Activated CD8-positive, alpha-beta T cell treated with anti-CD3 and anti-CD28 coated beads for 36 hours (primary cell): Measurements from ENCODE around the gene TREX2. TPM values are rescaled to one million over a fixed set of nuclear protein-coding genes. Genes with fewer than 3 reads are reported as not detected.

Experiments
- ATAC-seq: fragments of 200-7000 bp; cut with Tn5 transposase; one replicate; pipeline ENCODE4 v1.10.0; 2021; ENCODE audit warnings: mild to moderate bottlenecking, moderate library complexity
- CTCF ChIA-PET: fragments of 350-600 bp; sonication (Branson Sonifier 250); formaldehyde crosslinking; loops from one replicate; lab custom pipeline; 2021; ENCODE audit warnings: antibody characterized with exemption; lab: Charles Lee
- POLR2A ChIA-PET: fragments of 350-600 bp; sonication (Branson Sonifier 250); formaldehyde crosslinking; loops from one replicate; lab custom pipeline; 2021; ENCODE audit warnings: antibody characterized with exemption; lab: Charles Lee
- DNase-seq: peaks from one replicate; pipeline ENCODE4 v3.0.0-alpha.2; 2020
- H3K27ac Mint-ChIP-seq: one replicate; pipeline ENCODE4 v1.8.0; 2021; ENCODE audit warnings: mild to moderate bottlenecking, mixed read lengths
- H3K27me3 Mint-ChIP-seq: one replicate; pipeline ENCODE4 v1.8.0; 2021; ENCODE audit warnings: mixed read lengths
- H3K36me3 Mint-ChIP-seq: one replicate; pipeline ENCODE4 v1.8.0; 2021; ENCODE audit warnings: low read depth, mixed read lengths
- H3K4me1 Mint-ChIP-seq: one replicate; pipeline ENCODE4 v1.8.0; 2021; ENCODE audit warnings: low read depth, mixed read lengths
- H3K4me3 Mint-ChIP-seq: one replicate; pipeline ENCODE4 v1.8.0; 2021; ENCODE audit warnings: mild to moderate bottlenecking, moderate library complexity, mixed read lengths
- H3K9me3 Mint-ChIP-seq: one replicate; pipeline ENCODE4 v1.8.0; 2021; ENCODE audit warnings: mixed read lengths
- intact Hi-C: fragments of 100-400 bp; cut with micrococcal nuclease; formaldehyde crosslinking; loops from one replicate; pipeline ENCODE4 v1.10.0; 2022
- total RNA-seq, 2 experiments: library from RNA; stranded (reverse); gene quantifications; one replicate each; pipeline ENCODE4 v1.2.3, GENCODE V29; 2021
- TF ChIP-seq, protein P1 (sequence below): fragments of 200-600 bp; IDR thresholded peaks from one replicate; pipeline ENCODE4 v1.8.0; 2022; ENCODE audit warnings: antibody characterized with exemption, mild to moderate bottlenecking

The TREX2 gene
- total RNA-seq, 2 experiments from 2014 or later, result 0.78 to 1.4 TPM

DNA sequence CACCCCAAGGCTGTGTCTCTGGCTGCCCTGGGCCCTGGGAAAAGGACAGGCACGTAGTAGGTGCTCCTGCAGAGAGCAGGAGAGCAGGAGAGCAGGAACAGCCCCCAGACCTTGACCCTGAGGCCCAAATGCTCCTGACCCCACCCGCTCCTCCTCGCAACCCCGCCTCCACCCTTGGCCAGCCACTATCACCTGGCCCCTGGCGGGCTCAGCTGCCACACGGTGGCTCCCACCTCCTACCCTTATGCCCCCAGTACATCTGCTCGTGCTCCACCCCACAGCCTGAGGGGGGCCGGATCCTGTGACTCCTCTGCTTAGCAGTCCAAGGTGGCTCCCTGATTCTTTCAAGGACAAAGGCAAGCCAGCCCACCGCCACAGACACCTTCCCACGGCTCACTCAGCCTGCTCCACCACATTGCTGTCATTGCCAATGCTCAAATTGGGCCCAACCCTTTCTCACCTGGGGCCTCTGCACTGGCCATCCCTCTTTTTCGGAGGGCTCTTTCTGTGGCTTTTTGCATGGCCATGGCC, 30.0 kb upstream of the TREX2 start:
- Mint-ChIP-seq H3K9me3 (no peaks in the 10 kb centered on the region), H3K4me3 (no peak overlapping the region), H3K27me3 (no peaks in the 10 kb centered on the region), H3K4me1 (peaks cover 8% of the 10 kb centered on the region), H3K36me3 (no peaks in the 10 kb centered on the region), H3K27ac (no peak overlapping the region)
- POLR2A ChIA-PET, result no interaction called here
- CTCF ChIA-PET, result interaction anchor here (1.1 kb wide), 1 partner anchor 31 kb away, joined by 3 read pairs; no protein-coding TSS in a partner anchor
- TF ChIP-seq, protein P1, sequence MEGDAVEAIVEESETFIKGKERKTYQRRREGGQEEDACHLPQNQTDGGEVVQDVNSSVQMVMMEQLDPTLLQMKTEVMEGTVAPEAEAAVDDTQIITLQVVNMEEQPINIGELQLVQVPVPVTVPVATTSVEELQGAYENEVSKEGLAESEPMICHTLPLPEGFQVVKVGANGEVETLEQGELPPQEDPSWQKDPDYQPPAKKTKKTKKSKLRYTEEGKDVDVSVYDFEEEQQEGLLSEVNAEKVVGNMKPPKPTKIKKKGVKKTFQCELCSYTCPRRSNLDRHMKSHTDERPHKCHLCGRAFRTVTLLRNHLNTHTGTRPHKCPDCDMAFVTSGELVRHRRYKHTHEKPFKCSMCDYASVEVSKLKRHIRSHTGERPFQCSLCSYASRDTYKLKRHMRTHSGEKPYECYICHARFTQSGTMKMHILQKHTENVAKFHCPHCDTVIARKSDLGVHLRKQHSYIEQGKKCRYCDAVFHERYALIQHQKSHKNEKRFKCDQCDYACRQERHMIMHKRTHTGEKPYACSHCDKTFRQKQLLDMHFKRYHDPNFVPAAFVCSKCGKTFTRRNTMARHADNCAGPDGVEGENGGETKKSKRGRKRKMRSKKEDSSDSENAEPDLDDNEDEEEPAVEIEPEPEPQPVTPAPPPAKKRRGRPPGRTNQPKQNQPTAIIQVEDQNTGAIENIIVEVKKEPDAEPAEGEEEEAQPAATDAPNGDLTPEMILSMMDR, result no peak
- no peak for DNase-seq
- intact Hi-C loops, result no loop called here
- ATAC-seq, result no peak

DNA sequence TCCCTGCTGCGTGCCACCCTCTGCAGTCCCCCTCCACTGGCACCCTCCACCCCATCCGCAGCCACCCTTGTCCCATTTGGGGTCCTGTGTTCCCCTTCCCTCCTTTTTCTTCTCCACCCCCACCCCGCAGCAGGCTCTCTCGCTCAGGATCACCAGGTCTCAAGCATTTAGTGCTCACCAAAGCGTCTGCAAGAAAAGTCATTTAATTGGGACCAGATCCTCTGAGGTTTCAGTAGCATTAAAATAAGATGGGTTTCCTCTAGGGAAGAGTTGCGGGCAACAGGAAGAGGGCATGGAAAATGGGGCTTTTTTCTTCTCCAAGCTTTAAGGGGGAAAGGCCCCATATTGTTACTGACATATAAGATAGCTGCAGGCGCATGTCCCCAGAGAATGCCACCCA, 29.4 kb upstream of the TREX2 start:
- TF ChIP-seq, protein P1, result no peak
- CTCF ChIA-PET, result no interaction called here
- H3K27me3 Mint-ChIP-seq, result no peaks in the 10 kb centered on the region
- ATAC-seq, result no peak
- intact Hi-C loops, result no loop called here
- DNase-seq, result no peak
- H3K4me1 Mint-ChIP-seq, result peaks cover 8% of the 10 kb centered on the region
- H3K4me3 Mint-ChIP-seq, result no peak overlapping the region
- POLR2A ChIA-PET, result no interaction called here
- H3K27ac Mint-ChIP-seq, result no peak overlapping the region
- H3K9me3 Mint-ChIP-seq, result no peaks in the 10 kb centered on the region
- H3K36me3 Mint-ChIP-seq, result no peaks in the 10 kb centered on the region

DNA sequence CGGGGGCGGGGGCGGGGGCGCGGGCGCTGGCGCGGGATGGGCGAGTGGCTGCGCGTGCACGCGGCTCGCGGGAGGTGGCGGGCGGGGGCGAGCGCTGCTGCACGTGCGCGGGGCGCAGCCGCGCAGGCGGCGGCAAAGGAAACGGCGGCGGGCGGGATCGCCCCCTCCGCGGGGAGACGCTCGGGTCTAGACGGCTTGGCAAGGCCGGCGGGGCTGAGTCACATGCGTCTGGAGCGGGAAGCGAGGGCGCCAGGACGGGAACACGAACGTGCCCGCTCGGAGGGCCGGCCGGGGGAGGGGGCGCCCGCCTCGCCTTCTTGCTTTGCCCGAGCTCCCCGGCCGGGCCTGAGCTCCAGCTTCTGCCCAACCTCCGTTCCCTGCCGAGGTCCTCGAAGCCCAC, 28.9 kb upstream of the TREX2 start:
- no peak for ATAC-seq
- Mint-ChIP-seq H3K27me3 (no peaks in the 10 kb centered on the region), H3K4me1 (peaks cover 8% of the 10 kb centered on the region), H3K27ac (no peak overlapping the region), H3K9me3 (no peaks in the 10 kb centered on the region), H3K36me3 (no peaks in the 10 kb centered on the region), H3K4me3 (no peak overlapping the region)
- intact Hi-C loops, result loop anchor here (5.0 kb wide), 1 partner anchor 33 kb away; no protein-coding TSS in a partner anchor
- TF ChIP-seq, protein P1, result no peak
- ChIA-PET CTCF (no interaction called here), POLR2A (no interaction called here)
- DNase-seq, result peak; percentile 42

DNA sequence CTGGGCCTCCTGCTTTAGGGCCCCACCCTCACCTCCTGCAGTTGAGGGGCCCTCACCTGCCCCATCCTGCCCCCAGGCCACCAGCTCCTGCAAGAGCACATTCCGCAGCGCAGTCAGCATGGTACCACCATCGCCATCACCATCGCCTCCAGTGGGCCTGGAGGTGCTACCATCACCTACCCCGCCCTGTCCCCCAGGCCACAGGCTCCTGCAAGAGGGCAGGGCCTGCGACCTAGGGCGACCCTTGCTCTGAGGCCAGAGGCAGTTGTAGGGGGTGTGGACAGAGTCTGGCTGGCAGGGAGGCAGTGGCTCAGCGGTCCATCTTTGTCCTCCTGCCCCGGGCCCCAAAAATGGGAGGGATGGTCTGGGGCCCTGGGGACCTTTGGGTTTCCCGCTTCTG, 28.4 kb upstream of the TREX2 start:
- no peaks in the 10 kb centered on the region for H3K27me3 Mint-ChIP-seq
- no peaks in the 10 kb centered on the region for H3K36me3 Mint-ChIP-seq
- DNase-seq (no peak), ATAC-seq (no peak)
- no peak overlapping the region for H3K27ac Mint-ChIP-seq
- intact Hi-C loops, result loop anchor here (5.0 kb wide), 1 partner anchor 33 kb away; no protein-coding TSS in a partner anchor
- H3K4me1 Mint-ChIP-seq, result peaks cover 8% of the 10 kb centered on the region
- no peak overlapping the region for H3K4me3 Mint-ChIP-seq
- ChIA-PET CTCF (interaction anchor here (4.2 kb wide), 1 partner anchor 32 kb away, joined by 43 read pairs; no protein-coding TSS in a partner anchor), POLR2A (interaction anchor here (1.2 kb wide), 1 partner anchor 33 kb away, joined by 3 read pairs; no protein-coding TSS in a partner anchor)
- H3K9me3 Mint-ChIP-seq, result no peaks in the 10 kb centered on the region
- TF ChIP-seq, protein P1, result no peak

DNA sequence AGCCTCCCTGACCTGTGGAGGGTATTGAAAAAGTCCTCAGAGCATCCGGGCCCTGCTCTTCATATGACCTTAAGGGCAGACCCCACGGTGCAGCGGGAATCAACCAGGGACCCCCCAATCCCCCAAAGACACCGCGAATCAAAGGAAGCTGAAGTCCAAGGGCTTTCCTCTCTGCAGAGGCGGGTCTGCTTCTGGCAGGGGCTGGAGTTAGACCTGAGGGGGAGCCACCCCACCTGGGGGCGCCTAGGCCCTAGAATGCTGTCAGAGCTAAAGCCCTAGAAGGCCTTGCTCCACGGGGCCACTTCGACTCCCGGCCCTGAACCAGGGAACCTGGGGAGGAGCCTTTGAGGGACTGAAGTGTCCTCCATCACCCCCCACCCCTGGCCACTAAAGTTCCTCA, 27.3 kb upstream of the TREX2 start:
- no peak for DNase-seq
- Mint-ChIP-seq H3K27me3 (no peaks in the 10 kb centered on the region), H3K4me3 (no peak overlapping the region), H3K36me3 (no peaks in the 10 kb centered on the region), H3K4me1 (peaks cover 11% of the 10 kb centered on the region), H3K9me3 (no peaks in the 10 kb centered on the region), H3K27ac (peak overlapping the region; percentile 30)
- ChIA-PET POLR2A (interaction anchor here (1.2 kb wide), 1 partner anchor 34 kb away, joined by 3 read pairs; no protein-coding TSS in a partner anchor), CTCF (interaction anchor here (4.2 kb wide), 1 partner anchor 33 kb away, joined by 43 read pairs; no protein-coding TSS in a partner anchor)
- intact Hi-C loops, result loop anchor here (5.0 kb wide), 1 partner anchor 34 kb away; no protein-coding TSS in a partner anchor
- TF ChIP-seq, protein P1, result no peak
- no peak for ATAC-seq
